SK-N-SH (cell line): Measurements from ENCODE around the gene DEPDC1B. TPM values are rescaled to one million over a fixed set of nuclear protein-coding genes. Genes with fewer than 3 reads are reported as not detected.

ENCODE experiments used
- CTCF ChIA-PET: fragments of 300-600, 350-600 bp; formaldehyde crosslinking; extraction: SDS; loops from one replicate; lab custom pipeline; 2021; lab: Yijun Ruan, JAX
- POLR2A ChIA-PET: fragments of 350-600 bp; sonication (Branson Sonifier 250); formaldehyde crosslinking; extraction: SDS; loops from one replicate; lab custom pipeline; 2020; ENCODE audit warnings: antibody characterized with exemption, inconsistent platforms; lab: Yijun Ruan, JAX
- DNase-seq: peaks from one replicate; pipeline ENCODE4 v3.0.0; 2012
- H2AFZ ChIP-seq: fragments of 200-600 bp; sonication (generic); 2 replicates; pipeline ENCODE4 v1.8.1; 2016; ENCODE audit warnings: antibody characterized with exemption, mild to moderate bottlenecking, low read depth
- H3F3A ChIP-seq: fragments of 200-600 bp; sonication (generic); replicated peaks from 2 replicates; pipeline ENCODE3; 2016; ENCODE audit warnings: antibody characterized with exemption, mild to moderate bottlenecking; ENCODE audit not compliant: insufficient read depth
- H3K27ac ChIP-seq, 2 experiments: fragments of 200-500 bp in 1 of 2; fragments of 200-600 bp in 1 of 2; sonication (Bioruptor generic) in 1 of 2; sonication (generic), shearing (Covaris generic) in 1 of 2; 2 replicates each; pipeline versions ENCODE4 v1.5.1 to v1.6.1; 2014 to 2016; ENCODE audit warnings: low read depth in 2 of 2, inconsistent platforms in 1 of 2, low read length in 1 of 2, mild to moderate bottlenecking in 1 of 2, mixed read lengths in 1 of 2
- H3K27me3 ChIP-seq: fragments of 200-600 bp; sonication (generic), shearing (Covaris generic); 2 replicates; pipeline ENCODE4 v1.6.1; 2016; ENCODE audit warnings: mixed run types; ENCODE audit not compliant: insufficient read depth
- H3K36me3 ChIP-seq, 2 experiments: fragments of 200-500 bp in 1 of 2; fragments of 200-600 bp in 1 of 2; sonication (Bioruptor generic) in 1 of 2; sonication (generic) in 1 of 2; replicated peaks in 1 of 2; 2 replicates each; pipeline versions ENCODE3 to v1.5.1; 2014 to 2016; ENCODE audit warnings: low read length in 1 of 2, mild to moderate bottlenecking in 1 of 2; ENCODE audit not compliant: insufficient read depth in 2 of 2, control insufficient read depth in 1 of 2
- H3K4me1 ChIP-seq, 2 experiments: fragments of 200-500 bp in 1 of 2; fragments of 200-600 bp in 1 of 2; sonication (Bioruptor generic) in 1 of 2; sonication (generic), shearing (Covaris generic) in 1 of 2; 2 replicates each; pipeline versions ENCODE4 v1.5.1 to v1.6.1; 2014 to 2016; ENCODE audit warnings: low read depth in 1 of 2, low read length in 1 of 2, mixed run types in 1 of 2; ENCODE audit not compliant: insufficient read depth in 2 of 2, control insufficient read depth in 1 of 2
- H3K4me2 ChIP-seq: fragments of 200-600 bp; sonication (generic), shearing (Covaris generic); 2 replicates; pipeline ENCODE4 v1.6.1; 2017; ENCODE audit warnings: mixed run types
- H3K4me3 ChIP-seq, 2 experiments: fragments of 200-500 bp in 1 of 2; fragments of 200-600 bp in 1 of 2; sonication (Bioruptor generic) in 1 of 2; sonication (generic), shearing (Covaris generic) in 1 of 2; 2 replicates each; pipeline versions ENCODE4 v1.5.1 to v1.8.1; 2014 to 2016; ENCODE audit warnings: low read depth in 2 of 2, inconsistent platforms in 1 of 2, low read length in 1 of 2, mild to moderate bottlenecking in 1 of 2, mixed read lengths in 1 of 2, moderate library complexity in 1 of 2
- H3K79me2 ChIP-seq: fragments of 200-600 bp; sonication (generic); 2 replicates; pipeline ENCODE4 v1.8.1; 2017; ENCODE audit warnings: mild to moderate bottlenecking; ENCODE audit not compliant: insufficient read depth
- H3K9ac ChIP-seq: fragments of 200-600 bp; sonication (generic); 2 replicates; pipeline ENCODE4 v1.6.1; 2017; ENCODE audit warnings: mixed run types
- H3K9me2 ChIP-seq: fragments of 200-600 bp; sonication (generic); 2 replicates; pipeline ENCODE4 v1.6.1; 2017; ENCODE audit warnings: mixed run types
- H3K9me3 ChIP-seq: fragments of 200-600 bp; sonication (generic); 2 replicates; pipeline ENCODE4 v1.6.1; 2017; ENCODE audit warnings: mixed run types, mild to moderate bottlenecking, moderate library complexity
- H4K20me1 ChIP-seq: fragments of 200-600 bp; sonication (generic); 2 replicates; pipeline ENCODE4 v1.6.1; 2017; ENCODE audit warnings: mild to moderate bottlenecking, mixed run types; ENCODE audit not compliant: insufficient read depth
- ELF1 ChIP-seq: IDR thresholded peaks from 2 replicates; pipeline ENCODE4 v1.4.0; 2012
- EZH2phosphoT487 ChIP-seq: fragments of 200-600 bp; sonication (generic); IDR thresholded peaks from 2 replicates; pipeline ENCODE4 v1.6.1; 2017; ENCODE audit warnings: low read depth, mixed run types, mild to moderate bottlenecking, antibody characterized with exemption, moderate library complexity, borderline replicate concordance
- FOSL2 ChIP-seq: IDR thresholded peaks from 2 replicates; pipeline ENCODE4 v1.4.0; 2012; ENCODE audit warnings: low read depth, mild to moderate bottlenecking, moderate library complexity, borderline replicate concordance
- GABPA ChIP-seq: IDR thresholded peaks from 2 replicates; pipeline ENCODE4 v1.4.0; 2012; ENCODE audit warnings: low read depth, mild to moderate bottlenecking
- IRF3 ChIP-seq: fragments of 150-350 bp; IDR thresholded peaks from 2 replicates; pipeline ENCODE4 v1.6.1; 2016; ENCODE audit warnings: mild to moderate bottlenecking, low read depth, low read length
- MAX ChIP-seq: IDR thresholded peaks from 2 replicates; pipeline ENCODE4 v1.4.0; 2012; ENCODE audit warnings: low read depth
- MXI1 ChIP-seq: IDR thresholded peaks from 2 replicates; pipeline ENCODE4 v1.6.1; 2012; ENCODE audit warnings: mild to moderate bottlenecking, low read depth, low read length, improper control_type of control experiment
- RAD21 ChIP-seq: IDR thresholded peaks from 2 replicates; pipeline ENCODE4 v1.6.1; 2012; ENCODE audit warnings: mild to moderate bottlenecking, low read length
- RCOR1 ChIP-seq: fragments of 150-350 bp; IDR thresholded peaks from 2 replicates; pipeline ENCODE4 v1.6.1; 2017; ENCODE audit warnings: antibody characterized with exemption, low read length
- REST ChIP-seq: IDR thresholded peaks from 2 replicates; pipeline ENCODE4 v1.6.1; 2012; ENCODE audit warnings: mild to moderate bottlenecking, low read depth, low read length, moderate library complexity
- TCF12 ChIP-seq: IDR thresholded peaks from 2 replicates; pipeline ENCODE4 v1.4.0; 2012
- WGBS: methylation state at CpG from one replicate; pipeline ENCODE4 v1.1.6; 2017; ENCODE audit warnings: low lambda C conversion rate; 5-methylcytosine and 5-hydroxymethylcytosine counted together
- polyA plus RNA-seq, 3 experiments: library from polyadenylated mRNA; depleted of rRNA; stranded (reverse); fragments of >200 nt; gene quantifications; 2 replicates each; pipeline ENCODE4 v1.2.3, GENCODE V29; 2012

DEPDC1B gene
- polyA plus RNA-seq, 1 of the 3 experiments (the other 2 are of a cell fraction): 4.7 TPM

DNA sequence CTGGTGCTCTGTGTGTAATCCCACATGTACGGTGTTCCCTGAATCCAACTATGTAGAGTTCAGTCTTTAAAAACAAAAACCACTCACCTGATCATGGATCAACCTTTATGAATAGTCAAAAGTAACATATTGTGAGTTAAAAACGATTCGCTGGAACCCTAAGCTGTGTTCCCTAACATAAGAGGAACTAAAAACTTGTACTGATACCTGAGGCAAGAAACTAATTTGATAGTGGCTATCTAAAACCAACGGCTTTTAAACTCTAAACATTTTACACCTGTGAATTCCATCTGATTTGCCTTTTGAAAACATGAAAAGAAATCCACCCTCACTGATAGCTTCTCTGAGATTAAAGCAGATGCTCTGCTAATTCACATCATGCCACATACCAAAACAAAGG, 101.5 kb downstream of the DEPDC1B start:
- CTCF ChIA-PET: interaction anchor here (1.3 to 2.3 kb wide), 5 partner anchors 9 to 788 kb away, joined by 3 to 6 read pairs (median 4); no protein-coding TSS in a partner anchor
- no peaks in the 10 kb centered on the region for H3F3A ChIP-seq
- no peak for DNase-seq
- H3K4me1 ChIP-seq: no peaks in the 10 kb centered on the region
- H3K9me3 ChIP-seq: no peaks in the 10 kb centered on the region
- H2AFZ ChIP-seq: no peak overlapping the region; the same call in 1 of the 2 replicates
- TF ChIP-seq ELF1 (no peak), REST (no peak), RAD21 (no peak), TCF12 (no peak), GABPA (no peak), MXI1 (no peak), MAX (no peak), RCOR1 (no peak)
- no peaks in the 10 kb centered on the region for H3K9me2 ChIP-seq
- H3K36me3 ChIP-seq: no peaks in the 10 kb centered on the region
- no peak overlapping the region for H3K4me3 ChIP-seq
- no peak overlapping the region for H3K9ac ChIP-seq
- POLR2A ChIA-PET: no interaction called here
- H3K27me3 ChIP-seq: no peaks in the 10 kb centered on the region
- H3K79me2 ChIP-seq: no peaks in the 10 kb centered on the region
- H4K20me1 ChIP-seq: no peaks in the 10 kb centered on the region
- no peak overlapping the region for H3K27ac ChIP-seq
- H3K4me2 ChIP-seq: no peak overlapping the region
- WGBS: 89% methylated on average over 4 of the region's 4 CpGs

DNA sequence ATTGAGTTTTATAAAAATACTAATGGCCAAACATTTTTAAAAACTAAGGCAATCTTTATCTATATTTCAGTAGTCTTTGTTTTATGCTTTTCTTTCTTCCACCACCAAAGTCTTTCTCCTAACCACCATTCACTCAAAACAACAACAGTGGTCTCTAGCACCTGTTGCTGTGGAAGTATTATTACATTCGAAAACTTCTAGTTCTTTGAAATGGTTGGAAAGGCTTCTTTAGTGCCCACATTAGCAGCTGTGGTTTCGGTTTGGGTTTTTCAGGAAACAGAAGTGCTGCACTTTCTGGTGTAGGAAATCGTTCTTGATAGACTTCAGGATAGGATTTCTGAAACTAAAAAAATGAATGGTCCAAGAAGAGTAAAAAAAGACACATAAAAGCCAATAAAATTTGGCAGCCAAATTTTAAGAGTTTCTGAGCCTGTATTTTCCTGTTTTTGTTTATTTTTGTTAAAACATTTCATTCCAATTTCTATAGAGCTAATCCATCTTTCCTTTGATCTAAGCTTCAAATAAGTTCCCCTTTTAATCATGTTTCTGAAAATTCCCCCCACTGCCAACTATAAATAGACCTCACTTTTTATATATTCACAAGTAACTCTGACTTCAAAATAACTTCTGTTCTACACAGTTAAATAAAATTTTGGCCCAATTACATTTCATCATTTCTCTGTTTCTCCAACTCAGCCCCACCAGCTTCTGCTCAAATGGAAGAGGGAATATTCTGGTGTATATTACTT, 102.2 kb downstream of the DEPDC1B start:
- no peak overlapping the region for H3K4me3 ChIP-seq
- ChIA-PET POLR2A (no interaction called here), CTCF (interaction anchor here (0.6 to 2.3 kb wide), 6 partner anchors 9 to 1222 kb away, joined by 3 to 6 read pairs (median 4); no protein-coding TSS in a partner anchor)
- no peak overlapping the region for H2AFZ ChIP-seq
- no peaks in the 10 kb centered on the region for H3K4me1 ChIP-seq
- no peak overlapping the region for H3K4me2 ChIP-seq
- H3K27ac ChIP-seq: no peak overlapping the region
- H3F3A ChIP-seq: no peaks in the 10 kb centered on the region
- H4K20me1 ChIP-seq: no peaks in the 10 kb centered on the region
- no peak for TF ChIP-seq TCF12
- TF ChIP-seq EZH2phosphoT487: no peak
- no peak for TF ChIP-seq MAX
- TF ChIP-seq IRF3: no peak
- no peak for TF ChIP-seq FOSL2
- TF ChIP-seq REST: no peak
- TF ChIP-seq ELF1: no peak
- WGBS: 94% methylated on average over 3 of the region's 3 CpGs
- H3K79me2 ChIP-seq: no peaks in the 10 kb centered on the region
- no peaks in the 10 kb centered on the region for H3K9me2 ChIP-seq
- no peaks in the 10 kb centered on the region for H3K36me3 ChIP-seq
- H3K9ac ChIP-seq: no peak overlapping the region
- no peaks in the 10 kb centered on the region for H3K9me3 ChIP-seq
- H3K27me3 ChIP-seq: no peaks in the 10 kb centered on the region
- DNase-seq: no peak
